ENCODE results near the gene PDE4D.
"Not testable (repeated sequence)": the region's sequence is repeated elsewhere in the genome, so short reads cannot be mapped to it uniquely, and the experiment has no call there.

GRCh38 chr5:59308685-59309084 is 584.8 kb downstream of the PDE4D start:
- TF ChIP-seq, protein P1, sequence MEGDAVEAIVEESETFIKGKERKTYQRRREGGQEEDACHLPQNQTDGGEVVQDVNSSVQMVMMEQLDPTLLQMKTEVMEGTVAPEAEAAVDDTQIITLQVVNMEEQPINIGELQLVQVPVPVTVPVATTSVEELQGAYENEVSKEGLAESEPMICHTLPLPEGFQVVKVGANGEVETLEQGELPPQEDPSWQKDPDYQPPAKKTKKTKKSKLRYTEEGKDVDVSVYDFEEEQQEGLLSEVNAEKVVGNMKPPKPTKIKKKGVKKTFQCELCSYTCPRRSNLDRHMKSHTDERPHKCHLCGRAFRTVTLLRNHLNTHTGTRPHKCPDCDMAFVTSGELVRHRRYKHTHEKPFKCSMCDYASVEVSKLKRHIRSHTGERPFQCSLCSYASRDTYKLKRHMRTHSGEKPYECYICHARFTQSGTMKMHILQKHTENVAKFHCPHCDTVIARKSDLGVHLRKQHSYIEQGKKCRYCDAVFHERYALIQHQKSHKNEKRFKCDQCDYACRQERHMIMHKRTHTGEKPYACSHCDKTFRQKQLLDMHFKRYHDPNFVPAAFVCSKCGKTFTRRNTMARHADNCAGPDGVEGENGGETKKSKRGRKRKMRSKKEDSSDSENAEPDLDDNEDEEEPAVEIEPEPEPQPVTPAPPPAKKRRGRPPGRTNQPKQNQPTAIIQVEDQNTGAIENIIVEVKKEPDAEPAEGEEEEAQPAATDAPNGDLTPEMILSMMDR (conservative IDR thresholded peaks at IDR 0.05; ENCODE audit: low read depth, low read length) = not testable (repeated sequence)
- not testable (repeated sequence) for TF ChIP-seq EZH2 (IDR thresholded peaks at IDR 0.05; ENCODE audit: borderline replicate concordance, low read depth, low read length, poor library complexity, severe bottlenecking)
